ENCODE data around the gene SPCS2. TPM values are rescaled to one million over a fixed set of nuclear protein-coding genes. Genes with fewer than 3 reads are reported as not detected.

Gene SPCS2
- total RNA-seq, 2 experiments from 2014 or later, result 36.5 to 42.9 TPM

DNA sequence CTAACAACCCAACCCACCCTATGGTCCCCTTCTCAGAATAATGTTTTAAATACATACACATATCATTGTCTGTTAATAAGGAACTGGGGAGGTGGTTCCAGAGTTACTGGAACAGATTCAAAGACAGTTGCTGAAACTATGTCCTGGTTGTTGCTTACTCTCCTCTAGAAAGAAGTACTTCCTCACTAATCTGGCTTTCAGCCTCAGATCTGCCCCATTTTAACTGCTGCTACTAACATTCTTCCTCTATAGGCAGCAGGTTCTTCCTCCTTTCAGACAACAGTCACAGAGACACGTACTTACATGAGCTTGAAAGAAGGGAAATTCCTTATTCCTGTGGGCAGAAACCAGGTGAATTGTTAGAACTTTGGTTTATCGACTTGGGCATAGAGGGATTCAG, 31.6 kb downstream of the SPCS2 start:
- POLR2A ChIA-PET, result no interaction called here
- no peak overlapping the region for H3K27ac Mint-ChIP-seq
- peak in 2 of 14 experiments; percentile 13 to 17 for DNase-seq

DNA sequence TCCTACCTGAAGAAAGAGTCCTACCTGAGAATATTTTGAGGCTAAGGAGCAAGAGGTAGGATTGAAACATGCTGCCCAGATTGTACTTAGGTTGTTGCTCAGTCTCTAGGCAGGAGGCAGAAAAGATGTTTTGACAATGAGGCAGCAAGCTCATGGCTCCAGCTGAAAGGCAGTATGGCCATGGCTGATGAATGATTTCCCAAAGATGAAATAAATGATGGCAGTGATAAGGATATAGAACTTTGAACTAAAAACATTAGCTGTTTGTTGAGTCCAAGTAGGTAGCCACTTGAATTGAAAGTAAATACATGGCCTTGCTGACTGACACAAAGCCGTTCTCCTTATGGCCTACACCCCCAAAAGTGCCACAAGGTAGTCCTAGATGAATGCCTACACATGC, 32.8 kb downstream of the SPCS2 start:
- Mint-ChIP-seq H3K36me3 (ENCODE audit: low read depth) (peaks cover 33% of the 10 kb centered on the region), H3K4me3 (no peak overlapping the region), H3K4me1 (ENCODE audit: low read depth) (no peaks in the 10 kb centered on the region), H3K9me3 (no peaks in the 10 kb centered on the region), H3K27ac (no peak overlapping the region), H3K27me3 (no peaks in the 10 kb centered on the region)
- intact Hi-C loops (cut with DNase I, micrococcal nuclease), result no loop called here
- H3K4me1 ChIP-seq (ENCODE audit: insufficient read depth, low read length), result no peaks in the 10 kb centered on the region
- H3K4me3 ChIP-seq (ENCODE audit: low read length), result no peak overlapping the region
- H3K36me3 ChIP-seq (ENCODE audit: insufficient read depth, low read length), result peaks cover 16% of the 10 kb centered on the region
- DNase-seq, result no peak
- no peak overlapping the region for H3K27ac ChIP-seq (ENCODE audit: low read depth in 1 of 2, low read length in 2 of 2)
- H3K27me3 ChIP-seq (ENCODE audit: control insufficient read depth in 1 of 2, insufficient read depth in 2 of 2, low read length in 2 of 2), result no peaks in the 10 kb centered on the region
- H3K9me3 ChIP-seq (ENCODE audit: control insufficient read depth in 1 of 2, insufficient read depth in 1 of 2, low read length in 2 of 2), result no peaks in the 10 kb centered on the region
- CTCF ChIA-PET, result interaction anchor here (1.5 kb wide), 1 partner anchor 21 kb away, joined by 4 read pairs; no protein-coding TSS in a partner anchor
- TF ChIP-seq, protein P1, sequence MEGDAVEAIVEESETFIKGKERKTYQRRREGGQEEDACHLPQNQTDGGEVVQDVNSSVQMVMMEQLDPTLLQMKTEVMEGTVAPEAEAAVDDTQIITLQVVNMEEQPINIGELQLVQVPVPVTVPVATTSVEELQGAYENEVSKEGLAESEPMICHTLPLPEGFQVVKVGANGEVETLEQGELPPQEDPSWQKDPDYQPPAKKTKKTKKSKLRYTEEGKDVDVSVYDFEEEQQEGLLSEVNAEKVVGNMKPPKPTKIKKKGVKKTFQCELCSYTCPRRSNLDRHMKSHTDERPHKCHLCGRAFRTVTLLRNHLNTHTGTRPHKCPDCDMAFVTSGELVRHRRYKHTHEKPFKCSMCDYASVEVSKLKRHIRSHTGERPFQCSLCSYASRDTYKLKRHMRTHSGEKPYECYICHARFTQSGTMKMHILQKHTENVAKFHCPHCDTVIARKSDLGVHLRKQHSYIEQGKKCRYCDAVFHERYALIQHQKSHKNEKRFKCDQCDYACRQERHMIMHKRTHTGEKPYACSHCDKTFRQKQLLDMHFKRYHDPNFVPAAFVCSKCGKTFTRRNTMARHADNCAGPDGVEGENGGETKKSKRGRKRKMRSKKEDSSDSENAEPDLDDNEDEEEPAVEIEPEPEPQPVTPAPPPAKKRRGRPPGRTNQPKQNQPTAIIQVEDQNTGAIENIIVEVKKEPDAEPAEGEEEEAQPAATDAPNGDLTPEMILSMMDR (IDR thresholded peaks at IDR 0.05), result no peak
- POLR2A ChIA-PET, result no interaction called here
- ATAC-seq (ENCODE audit: poor library complexity), result no peak

More for the DNA sequence above, 31.6 kb downstream of the SPCS2 start:
- Histone ChIP-seq H3K9me3 (ENCODE audit: control insufficient read depth in 1 of 2, insufficient read depth in 1 of 2, low read length in 2 of 2) (no peaks in the 10 kb centered on the region), H3K27me3 (ENCODE audit: control insufficient read depth in 1 of 2, insufficient read depth in 2 of 2, low read length in 2 of 2) (no peaks in the 10 kb centered on the region), H3K4me3 (ENCODE audit: low read length) (no peak overlapping the region), H3K36me3 (ENCODE audit: insufficient read depth, low read length) (peaks cover 26% of the 10 kb centered on the region), H3K27ac (ENCODE audit: low read depth in 1 of 2, low read length in 2 of 2) (no peak overlapping the region), H3K4me1 (ENCODE audit: insufficient read depth, low read length) (no peaks in the 10 kb centered on the region)
- Mint-ChIP-seq H3K9me3 (no peaks in the 10 kb centered on the region), H3K4me3 (no peak overlapping the region), H3K36me3 (ENCODE audit: low read depth) (peaks cover 45% of the 10 kb centered on the region), H3K4me1 (ENCODE audit: low read depth) (no peaks in the 10 kb centered on the region), H3K27me3 (no peaks in the 10 kb centered on the region)
- CTCF ChIA-PET, result no interaction called here
- ATAC-seq (ENCODE audit: poor library complexity), result no peak
- intact Hi-C loops (cut with DNase I, micrococcal nuclease), result no loop called here
- TF ChIP-seq, protein P1 (IDR thresholded peaks at IDR 0.05), result no peak

DNA sequence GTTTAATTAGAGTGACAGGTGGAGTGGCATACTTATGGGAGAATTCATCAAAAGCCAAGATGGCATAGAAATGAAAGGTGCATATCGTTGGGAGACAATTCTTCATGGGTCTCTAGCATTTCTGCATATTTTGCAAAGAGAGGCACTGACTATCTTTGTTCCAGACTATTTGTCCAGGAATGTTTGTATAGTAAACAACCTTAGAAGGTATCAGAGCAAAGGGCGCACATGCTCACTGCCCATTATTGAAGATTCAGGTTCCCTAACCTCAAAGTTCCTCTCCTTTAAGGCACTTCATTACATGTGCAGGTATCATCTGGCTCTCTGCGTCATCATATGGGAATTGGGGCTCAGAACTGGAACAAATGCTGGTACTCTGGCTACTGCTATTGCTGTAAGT, 35.0 kb downstream of the SPCS2 start:
- no peak overlapping the region for H3K4me3 ChIP-seq (ENCODE audit: low read length)
- Mint-ChIP-seq H3K27me3 (no peaks in the 10 kb centered on the region), H3K27ac (no peak overlapping the region), H3K4me3 (no peak overlapping the region), H3K4me1 (ENCODE audit: low read depth) (peaks cover 5% of the 10 kb centered on the region), H3K9me3 (no peaks in the 10 kb centered on the region), H3K36me3 (ENCODE audit: low read depth) (peaks cover 17% of the 10 kb centered on the region)
- intact Hi-C loops (cut with DNase I, micrococcal nuclease), result no loop called here
- ATAC-seq (ENCODE audit: poor library complexity) (no peak), DNase-seq (no peak)
- H3K27me3 ChIP-seq (ENCODE audit: control insufficient read depth in 1 of 2, insufficient read depth in 2 of 2, low read length in 2 of 2), result no peaks in the 10 kb centered on the region
- H3K27ac ChIP-seq (ENCODE audit: low read depth in 1 of 2, low read length in 2 of 2), result no peak overlapping the region
- H3K9me3 ChIP-seq (ENCODE audit: control insufficient read depth in 1 of 2, insufficient read depth in 1 of 2, low read length in 2 of 2), result no peaks in the 10 kb centered on the region
- ChIA-PET POLR2A (no interaction called here), CTCF (no interaction called here)
- peaks cover 6% of the 10 kb centered on the region for H3K4me1 ChIP-seq (ENCODE audit: insufficient read depth, low read length)
- peaks cover 1% of the 10 kb centered on the region for H3K36me3 ChIP-seq (ENCODE audit: insufficient read depth, low read length)
- TF ChIP-seq, protein P1 (IDR thresholded peaks at IDR 0.05), result no peak

Data from CD4-positive, alpha-beta T cell (primary cell).